ENCODE results near the gene SH3BGR. TPM values are rescaled to one million over a fixed set of nuclear protein-coding genes. Genes with fewer than 3 reads are reported as not detected.

Gene SH3BGR
- total and polyA plus RNA-seq, 7 donors: 3.6 to 32.7 (median 6.4) TPM

GRCh38 chr21:39529026-39529425, 77.3 kb downstream of the SH3BGR start:
- no peaks in the 10 kb centered on the region for H3K36me3 ChIP-seq
- H3K4me3 ChIP-seq: no peak overlapping the region
- no peak overlapping the region for H3K27ac ChIP-seq
- TF ChIP-seq POLR2AphosphoS5 (IDR thresholded peaks at IDR 0.05): no peak
- no peak for TF ChIP-seq EP300 (IDR thresholded peaks at IDR 0.05)
- no peak for TF ChIP-seq POLR2A (IDR thresholded peaks at IDR 0.05)
- TF ChIP-seq CTCF (IDR thresholded peaks at IDR 0.05): no peak
- intact Hi-C loops (cut with DNase I): no loop called here
- WGBS, 2 donors: 78 to 86% methylated on average over 4 of the region's 4 CpGs
- H3K9me3 ChIP-seq: no peaks in the 10 kb centered on the region
- H3K27me3 ChIP-seq: no peaks in the 10 kb centered on the region
- peaks cover 0 to 10% (median 6%) of the 10 kb centered on the region in 4 donors for H3K4me1 ChIP-seq
- no peak for DNase-seq

GRCh38 chr21:39531064-39531463, 79.3 kb downstream of the SH3BGR start:
- DNase-seq: no peak
- intact Hi-C loops (cut with DNase I): no loop called here
- H3K27ac ChIP-seq: no peak overlapping the region
- 40 to 41% methylated on average over 8 of the region's 8 CpGs for WGBS, 2 donors
- H3K36me3 ChIP-seq: no peaks in the 10 kb centered on the region
- no peak overlapping the region for H3K4me3 ChIP-seq
- peaks cover 0 to 9% (median 6%) of the 10 kb centered on the region in 4 donors for H3K4me1 ChIP-seq
- TF ChIP-seq CTCF (IDR thresholded peaks at IDR 0.05): no peak
- no peak for TF ChIP-seq EP300 (IDR thresholded peaks at IDR 0.05)
- TF ChIP-seq POLR2A (IDR thresholded peaks at IDR 0.05): no peak
- TF ChIP-seq POLR2AphosphoS5 (IDR thresholded peaks at IDR 0.05): no peak
- no peaks in the 10 kb centered on the region for H3K9me3 ChIP-seq
- H3K27me3 ChIP-seq: no peaks in the 10 kb centered on the region

- 45 to 58% methylated on average over 5 of the region's 5 CpGs for WGBS, 2 donors
- H3K4me3 ChIP-seq: no peak overlapping the region
- intact Hi-C loops (cut with DNase I): no loop called here
- H3K27me3 ChIP-seq: no peaks in the 10 kb centered on the region
- DNase-seq: no peak
- H3K4me1 ChIP-seq: peaks cover 0 to 9% (median 6%) of the 10 kb centered on the region in 4 donors
- no peak for TF ChIP-seq EP300 (IDR thresholded peaks at IDR 0.05)
- TF ChIP-seq POLR2A (IDR thresholded peaks at IDR 0.05): no peak
- no peak for TF ChIP-seq CTCF (IDR thresholded peaks at IDR 0.05)
- TF ChIP-seq POLR2AphosphoS5 (IDR thresholded peaks at IDR 0.05): no peak
- H3K9me3 ChIP-seq: no peaks in the 10 kb centered on the region
- H3K36me3 ChIP-seq: no peaks in the 10 kb centered on the region
- H3K27ac ChIP-seq: no peak overlapping the region
Measured at GRCh38 chr21:39531840-39532239, 80.1 kb downstream of the SH3BGR start.

GRCh38 chr21:39533545-39534380, 82.0 kb downstream of the SH3BGR start:
- 67 to 81% methylated on average over 6 of the region's 6 CpGs for WGBS, 2 donors
- H3K36me3 ChIP-seq: no peaks in the 10 kb centered on the region
- intact Hi-C loops (cut with DNase I): no loop called here

More at GRCh38 chr21:39533545-39534380, 82.0 kb downstream of the SH3BGR start:
- Histone ChIP-seq H3K4me3 (no peak overlapping the region), H3K27ac (no peak overlapping the region), H3K4me1 (no peaks in the 10 kb centered on the region), H3K27me3 (no peaks in the 10 kb centered on the region), H3K9me3 (no peaks in the 10 kb centered on the region)
- no peak for DNase-seq
- TF ChIP-seq CTCF (IDR thresholded peaks at IDR 0.05) (no peak), EP300 (IDR thresholded peaks at IDR 0.05) (no peak), POLR2A (IDR thresholded peaks at IDR 0.05) (no peak), POLR2AphosphoS5 (IDR thresholded peaks at IDR 0.05) (no peak)

All from sigmoid colon (tissue), 7 donors.